ENCODE results near the gene MAP3K3. TPM values are rescaled to one million over a fixed set of nuclear protein-coding genes. Genes with fewer than 3 reads are reported as not detected.

MAP3K3 gene
- total and polyA plus RNA-seq, 10 donors = 12.2 to 125 (median 87.9) TPM

DNA sequence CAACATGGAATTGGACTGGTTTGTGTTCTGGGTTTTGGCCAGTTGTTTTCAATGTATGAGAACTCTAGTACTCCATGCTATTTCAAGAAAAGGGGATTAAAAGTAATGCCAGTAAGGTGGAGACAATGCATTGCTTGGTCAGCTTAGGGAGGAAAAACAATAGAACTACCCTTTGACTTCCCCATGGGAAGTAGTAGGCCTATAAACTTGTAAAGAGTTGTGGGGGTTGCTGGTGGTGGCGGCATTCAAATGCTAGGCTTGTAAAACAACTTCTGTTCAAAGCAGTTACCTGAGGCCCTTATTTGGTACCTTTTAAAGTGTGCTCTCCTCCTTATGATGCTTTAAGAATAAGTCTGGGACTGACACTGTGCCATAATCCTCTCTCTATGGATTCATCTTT is 9.4 kb downstream of the MAP3K3 start:
- Histone ChIP-seq H3K27ac (peak overlapping the region in 2 of 8 donors; percentile 10 to 11), H3K36me3 (peaks cover 0 to 63% (median 27%) of the 10 kb centered on the region in 6 donors)

DNA sequence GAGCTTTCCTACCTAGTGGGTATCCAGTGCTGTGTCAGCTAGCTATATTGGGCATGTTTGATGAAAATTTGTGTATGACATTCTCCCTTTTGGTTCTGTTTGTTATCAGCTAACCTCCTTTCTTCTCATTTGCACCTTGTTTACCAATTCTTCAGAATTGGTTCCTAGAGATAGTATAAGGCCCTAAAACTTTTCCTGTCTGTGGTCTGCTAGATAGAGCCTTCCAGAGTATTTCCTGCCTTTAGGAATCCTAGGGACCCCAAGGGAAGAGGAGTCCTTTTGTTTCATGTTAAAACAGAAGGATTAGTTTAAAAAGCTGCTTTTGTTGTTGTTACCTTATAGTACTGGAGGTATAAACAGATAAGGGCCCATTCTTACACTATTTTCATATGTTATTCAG is 11.5 kb downstream of the MAP3K3 start:
- Histone ChIP-seq H3K27me3 (replicated peaks in 1 of 7) (no peaks in the 10 kb centered on the region), H3K27ac (peak overlapping the region in 7 of 8 donors; percentile 49 to 80 (median 76)), H3K36me3 (peaks cover 0 to 79% (median 33%) of the 10 kb centered on the region in 6 donors), H3K4me3 (peak overlapping the region in 1 of 8 donors; percentile 11), H3K4me1 (peaks cover 23 to 79% (median 61%) of the 10 kb centered on the region in 6 donors), H3K9me3 (no peaks in the 10 kb centered on the region)
- intact Hi-C loops (cut with DNase I; ENCODE audit: low total_unique reads) = no loop called here
- DNase-seq = no peak
- TF ChIP-seq POLR2A (IDR thresholded peaks at IDR 0.05) (no peak), POLR2AphosphoS5 (IDR thresholded peaks at IDR 0.05) (no peak)
- TF ChIP-seq, protein P1, sequence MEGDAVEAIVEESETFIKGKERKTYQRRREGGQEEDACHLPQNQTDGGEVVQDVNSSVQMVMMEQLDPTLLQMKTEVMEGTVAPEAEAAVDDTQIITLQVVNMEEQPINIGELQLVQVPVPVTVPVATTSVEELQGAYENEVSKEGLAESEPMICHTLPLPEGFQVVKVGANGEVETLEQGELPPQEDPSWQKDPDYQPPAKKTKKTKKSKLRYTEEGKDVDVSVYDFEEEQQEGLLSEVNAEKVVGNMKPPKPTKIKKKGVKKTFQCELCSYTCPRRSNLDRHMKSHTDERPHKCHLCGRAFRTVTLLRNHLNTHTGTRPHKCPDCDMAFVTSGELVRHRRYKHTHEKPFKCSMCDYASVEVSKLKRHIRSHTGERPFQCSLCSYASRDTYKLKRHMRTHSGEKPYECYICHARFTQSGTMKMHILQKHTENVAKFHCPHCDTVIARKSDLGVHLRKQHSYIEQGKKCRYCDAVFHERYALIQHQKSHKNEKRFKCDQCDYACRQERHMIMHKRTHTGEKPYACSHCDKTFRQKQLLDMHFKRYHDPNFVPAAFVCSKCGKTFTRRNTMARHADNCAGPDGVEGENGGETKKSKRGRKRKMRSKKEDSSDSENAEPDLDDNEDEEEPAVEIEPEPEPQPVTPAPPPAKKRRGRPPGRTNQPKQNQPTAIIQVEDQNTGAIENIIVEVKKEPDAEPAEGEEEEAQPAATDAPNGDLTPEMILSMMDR (IDR thresholded peaks at IDR 0.05 in 8 of 11, conservative IDR thresholded peaks at IDR 0.05 in 3 of 11) = no peak

More for the DNA sequence above, 9.4 kb downstream of the MAP3K3 start:
- TF ChIP-seq POLR2A (IDR thresholded peaks at IDR 0.05) = no peak
- TF ChIP-seq, protein P1 (IDR thresholded peaks at IDR 0.05 in 8 of 11, conservative IDR thresholded peaks at IDR 0.05 in 3 of 11) = no peak
- TF ChIP-seq POLR2AphosphoS5 (IDR thresholded peaks at IDR 0.05) = no peak
- Histone ChIP-seq H3K27me3 (replicated peaks in 1 of 7) (no peaks in the 10 kb centered on the region), H3K4me3 (no peak overlapping the region), H3K9me3 (no peaks in the 10 kb centered on the region), H3K4me1 (peaks cover 30 to 100% (median 78%) of the 10 kb centered on the region in 6 donors)
- whole genome bisulfite sequencing, 5 donors = 85 to 100% (median 95%) methylated on average over 1 of the region's 1 CpG
- no peak for DNase-seq
- intact Hi-C loops (cut with DNase I; ENCODE audit: low total_unique reads) = no loop called here

DNA sequence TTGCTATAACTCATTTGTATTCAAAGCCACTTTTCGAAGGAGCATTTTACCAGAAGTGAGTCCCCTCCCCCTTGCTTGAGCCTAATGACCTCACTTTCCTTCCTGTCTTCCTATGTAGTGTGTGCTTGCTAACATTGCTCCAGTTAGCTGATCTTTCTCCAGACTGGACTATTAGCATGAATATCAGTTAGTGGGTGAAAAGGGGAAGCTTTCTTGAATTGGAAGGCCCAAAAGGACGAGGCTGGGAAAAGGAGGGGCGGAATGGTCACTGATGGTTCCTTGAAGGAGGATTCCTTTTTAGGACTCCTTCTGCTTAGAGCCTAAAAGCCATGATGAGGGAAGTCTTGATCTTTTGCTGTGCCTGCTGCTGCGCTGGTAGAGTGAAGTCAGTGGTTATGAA is 11.9 kb downstream of the MAP3K3 start:
- Histone ChIP-seq H3K9me3 (no peaks in the 10 kb centered on the region), H3K27me3 (replicated peaks in 1 of 7) (no peaks in the 10 kb centered on the region), H3K27ac (peak overlapping the region in 7 of 8 donors; percentile 49 to 80 (median 76)), H3K4me1 (peaks cover 23 to 78% (median 58%) of the 10 kb centered on the region in 6 donors), H3K4me3 (peak overlapping the region in 1 of 8 donors; percentile 11), H3K36me3 (peaks cover 0 to 78% (median 33%) of the 10 kb centered on the region in 6 donors)
- intact Hi-C loops (cut with DNase I; ENCODE audit: low total_unique reads) = no loop called here
- TF ChIP-seq, protein P1 (IDR thresholded peaks at IDR 0.05 in 8 of 11, conservative IDR thresholded peaks at IDR 0.05 in 3 of 11) = no peak
- TF ChIP-seq POLR2A (IDR thresholded peaks at IDR 0.05) (no peak), POLR2AphosphoS5 (IDR thresholded peaks at IDR 0.05) (peak in 1 of 3 donors; percentile 64)
- no peak for DNase-seq
- whole genome bisulfite sequencing, 5 donors = 35 to 50% (median 44%) methylated on average over 4 of the region's 4 CpGs

DNA sequence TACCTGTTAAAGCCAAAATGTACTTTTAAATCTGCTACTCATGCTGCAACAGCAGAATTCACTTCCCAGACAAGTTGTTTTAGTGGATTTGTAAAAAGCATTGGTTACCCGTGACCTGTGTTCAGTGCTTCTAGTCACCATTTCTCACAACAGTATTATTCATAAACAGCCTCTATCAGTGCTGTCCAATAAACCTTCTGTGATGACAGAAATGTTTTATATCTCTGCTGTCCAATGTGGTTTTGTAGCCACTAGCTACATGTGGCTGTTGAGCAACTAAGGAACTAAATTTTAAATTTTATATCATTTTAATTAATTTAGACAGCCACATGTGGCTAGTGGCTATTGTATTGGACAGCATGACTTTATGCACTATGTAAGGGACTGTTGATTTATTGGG is 12.6 kb downstream of the MAP3K3 start:
- Histone ChIP-seq H3K9me3 (no peaks in the 10 kb centered on the region), H3K4me3 (no peak overlapping the region), H3K4me1 (peaks cover 18 to 76% (median 54%) of the 10 kb centered on the region in 6 donors), H3K36me3 (peaks cover 0 to 77% (median 33%) of the 10 kb centered on the region in 6 donors), H3K27ac (peak overlapping the region in 7 of 8 donors; percentile 16 to 80 (median 76)), H3K27me3 (replicated peaks in 1 of 7) (no peaks in the 10 kb centered on the region)
- TF ChIP-seq POLR2A (IDR thresholded peaks at IDR 0.05) (no peak), POLR2AphosphoS5 (IDR thresholded peaks at IDR 0.05) (no peak)
- TF ChIP-seq, protein P1 (IDR thresholded peaks at IDR 0.05 in 8 of 11, conservative IDR thresholded peaks at IDR 0.05 in 3 of 11) = no peak
- 87 to 95% (median 92%) methylated on average over 1 of the region's 1 CpG for WGBS, 5 donors
- intact Hi-C loops (cut with DNase I; ENCODE audit: low total_unique reads) = no loop called here
- DNase-seq = no peak
